HCT116 (cell line): ENCODE data around the gene DPRX. TPM values are rescaled to one million over a fixed set of nuclear protein-coding genes. Genes with fewer than 3 reads are reported as not detected.

Source experiments
- ATAC-seq: fragments of 200-7000 bp; cut with Tn5 transposase; 2 replicates; pipeline ENCODE4 v1.9.1; 2020; ENCODE audit warnings: mild to moderate bottlenecking, moderate library complexity
- BruUV-seq: library from RNA; stranded (reverse); fragments of 400-500 nt; replicated peaks from 2 replicates; lab custom pipeline; 2021; lab: Mats Ljungman, UMichigan
- CTCF ChIA-PET: fragments of 300-600 bp; sonication (Branson Sonifier 250); formaldehyde crosslinking; loops from one replicate; lab custom pipeline; 2021; ENCODE audit warnings: antibody characterized with exemption; lab: Charles Lee
- POLR2A ChIA-PET: fragments of 300-600, 350-600 bp; sonication (Branson Sonifier 250); formaldehyde crosslinking; loops from one replicate; lab custom pipeline; 2021; ENCODE audit warnings: antibody characterized with exemption; lab: Charles Lee
- RAD21 ChIA-PET, 2 experiments: fragments of 300-600 bp; sonication (Branson Sonifier 250); formaldehyde crosslinking; loops; one replicate each; lab custom pipeline; 2023; ENCODE audit warnings: low total read pairs in 2 of 2; ENCODE audit not compliant: uncharacterized antibody in 2 of 2, unreplicated experiment in 2 of 2, low non-redundant PET in 1 of 2; lab: Charles Lee
- DNase-seq: peaks from one replicate; pipeline ENCODE4 v3.0.0-alpha.2; 2010; ENCODE audit warnings: low read depth, low spot score
- H2AFZ ChIP-seq: fragments of 200-600 bp; shearing (Covaris generic), sonication (generic); 2 replicates; pipeline ENCODE4 v1.6.1; 2017; ENCODE audit warnings: low read depth, mixed run types, mixed read lengths, antibody characterized with exemption, low read length; ENCODE audit not compliant: poor library complexity, severe bottlenecking
- H3K27ac ChIP-seq: 2 replicates; pipeline ENCODE4 v1.5.1; 2012; ENCODE audit warnings: low read depth, low read length
- H3K27me3 ChIP-seq: fragments of 200-600 bp; sonication (generic); 2 replicates; pipeline ENCODE4 v1.6.1; 2016; ENCODE audit warnings: mixed run types, low read length, mixed read lengths; ENCODE audit not compliant: insufficient read depth
- H3K36me3 ChIP-seq, 2 experiments: fragments of 200-500 bp in 1 of 2; fragments of 200-600 bp in 1 of 2; sonication (Bioruptor generic) in 1 of 2; sonication (generic) in 1 of 2; 2 replicates each; pipeline versions ENCODE4 v1.5.1 to v1.6.1; 2014 to 2016; ENCODE audit warnings: low read length in 2 of 2, inconsistent platforms in 1 of 2, mixed read lengths in 1 of 2, mixed run types in 1 of 2; ENCODE audit not compliant: insufficient read depth in 2 of 2, control insufficient read depth in 1 of 2
- H3K4me1 ChIP-seq, 2 experiments: fragments of 200-600 bp in 1 of 2; sonication (generic) in 1 of 2; 2 replicates each; pipeline versions ENCODE4 v1.5.1 to v1.6.1; 2012 to 2017; ENCODE audit warnings: low read length in 2 of 2, inconsistent platforms in 1 of 2, mild to moderate bottlenecking in 1 of 2, mixed read lengths in 1 of 2, mixed run types in 1 of 2, moderate library complexity in 1 of 2; ENCODE audit not compliant: insufficient read depth in 2 of 2, control insufficient read depth in 1 of 2
- H3K4me2 ChIP-seq: fragments of 200-600 bp; sonication (generic); 2 replicates; pipeline ENCODE4 v1.6.1; 2017; ENCODE audit warnings: mixed run types, low read length, mixed read lengths
- H3K4me3 ChIP-seq, 2 experiments: fragments of 200-600 bp in 1 of 2; sonication (generic) in 1 of 2; replicated peaks in 1 of 2; 2 replicates each; pipeline ENCODE4 v1.5.1; 2011 to 2016; ENCODE audit warnings: low read length in 2 of 2, control low read depth in 1 of 2, low read depth in 1 of 2, mild to moderate bottlenecking in 1 of 2, mixed read lengths in 1 of 2, mixed run types in 1 of 2
- H3K79me2 ChIP-seq: fragments of 200-600 bp; sonication (generic); 2 replicates; pipeline ENCODE4 v1.6.1; 2017; ENCODE audit warnings: mild to moderate bottlenecking, mixed run types, low read length, moderate library complexity, mixed read lengths; ENCODE audit not compliant: insufficient read depth
- H3K9ac ChIP-seq: fragments of 200-600 bp; sonication (generic); 2 replicates; pipeline ENCODE4 v1.6.1; 2016; ENCODE audit warnings: low read length, mixed read lengths
- H3K9me2 ChIP-seq: fragments of 200-600 bp; sonication (generic), shearing (Covaris generic); 2 replicates; pipeline ENCODE4 v1.6.1; 2017; ENCODE audit warnings: mixed run types, mild to moderate bottlenecking, moderate library complexity; ENCODE audit not compliant: insufficient read depth
- H3K9me3 ChIP-seq, 2 experiments: fragments of 200-500 bp in 1 of 2; fragments of 200-600 bp in 1 of 2; sonication (Bioruptor generic) in 1 of 2; sonication (generic) in 1 of 2; 2 replicates each; pipeline ENCODE4 v1.6.1; 2014 to 2017; ENCODE audit warnings: low read length in 2 of 2, mixed read lengths in 2 of 2, inconsistent platforms in 1 of 2, low read depth in 1 of 2, mild to moderate bottlenecking in 1 of 2, mixed run types in 1 of 2, moderate library complexity in 1 of 2; ENCODE audit not compliant: control insufficient read depth in 1 of 2, insufficient read depth in 1 of 2
- H4K20me1 ChIP-seq: fragments of 200-600 bp; sonication (generic), shearing (Covaris generic); 2 replicates; pipeline ENCODE4 v1.6.1; 2017; ENCODE audit warnings: mixed run types, mild to moderate bottlenecking, moderate library complexity; ENCODE audit not compliant: insufficient read depth
- ATF3 ChIP-seq: IDR thresholded peaks from 2 replicates; pipeline ENCODE4 v1.6.1; 2012
- EZH2phosphoT487 ChIP-seq: fragments of 200-600 bp; IDR thresholded peaks from 2 replicates; pipeline ENCODE4 v1.6.1; 2018; ENCODE audit warnings: antibody characterized with exemption, borderline replicate concordance
- FOSL1 ChIP-seq: IDR thresholded peaks from 2 replicates; pipeline ENCODE4 v1.6.1; 2012; ENCODE audit warnings: low read depth
- JUND ChIP-seq: IDR thresholded peaks from 2 replicates; pipeline ENCODE4 v1.6.1; 2012
- POLR2AphosphoS5 ChIP-seq: IDR thresholded peaks from 2 replicates; pipeline ENCODE4 v1.6.1; 2011; ENCODE audit warnings: mild to moderate bottlenecking, low read depth, low read length, moderate library complexity
- SRF ChIP-seq: IDR thresholded peaks from 2 replicates; pipeline ENCODE4 v1.6.1; 2012; ENCODE audit warnings: low read depth
- TCF7L2 ChIP-seq: IDR thresholded peaks from 2 replicates; pipeline ENCODE4 v1.7.0; 2011; ENCODE audit warnings: borderline replicate concordance, inconsistent platforms; ENCODE audit not compliant: insufficient read depth, insufficient read length; ENCODE audit errors: extremely low read depth
- ZFX ChIP-seq: fragments of 450-650 bp; IDR thresholded peaks from 2 replicates; pipeline ENCODE4 v1.6.1; 2017
- ZNF274 ChIP-seq: fragments of 200-500 bp; sonication (Bioruptor generic); IDR thresholded peaks from 2 replicates; pipeline ENCODE4 v1.6.1; 2014; ENCODE audit warnings: mild to moderate bottlenecking, low read depth, low read length, inconsistent platforms
- intact Hi-C: fragments of 100-400 bp; cut with micrococcal nuclease; formaldehyde crosslinking; loops from 2 replicates; pipeline ENCODE4 v1.10.0; 2022
- total RNA-seq: library from RNA; stranded (reverse); gene quantifications from one replicate; pipeline ENCODE4 v1.2.1, GENCODE V29; 2021; ENCODE audit not compliant: unreplicated experiment
- TF ChIP-seq, protein P1 (sequence below): IDR thresholded peaks from 2 replicates; pipeline ENCODE4 v1.6.1; 2011; ENCODE audit warnings: mild to moderate bottlenecking, low read length, moderate library complexity; ENCODE audit not compliant: insufficient replicate concordance; ENCODE audit errors: extremely low read depth

DPRX gene
- total RNA-seq, 1 experiment from 2014 or later = not detected

- Histone ChIP-seq H3K79me2 (no peaks in the 10 kb centered on the region), H3K4me3 (no peak overlapping the region), H3K4me2 (no peak overlapping the region), H3K27me3 (no peaks in the 10 kb centered on the region), H3K9me3 (peaks cover 0 to 17% of the 10 kb centered on the region in 2 experiments; a peak in 2 of 4 replicates), H2AFZ (no peak overlapping the region), H3K9ac (no peak overlapping the region), H4K20me1 (no peaks in the 10 kb centered on the region), H3K36me3 (no peaks in the 10 kb centered on the region), H3K9me2 (no peaks in the 10 kb centered on the region), H3K27ac (no peak overlapping the region), H3K4me1 (no peaks in the 10 kb centered on the region)
- CTCF ChIA-PET = no interaction called here
- DNase-seq = no peak
- no peak for ATAC-seq
- intact Hi-C loops = no loop called here
- no TSS peak for BruUV-seq
- POLR2A ChIA-PET = no interaction called here
- RAD21 ChIA-PET = no interaction called here
- TF ChIP-seq TCF7L2 = no peak
- TF ChIP-seq ZFX = no peak
- TF ChIP-seq EZH2phosphoT487 = no peak
- no peak for TF ChIP-seq FOSL1
- TF ChIP-seq ZNF274 = no peak
- no peak for TF ChIP-seq JUND
- TF ChIP-seq POLR2AphosphoS5 = no peak
- no peak for TF ChIP-seq SRF
Observed at GRCh38 chr19:53594811-53595509, 36.8 kb upstream of the DPRX start.

GRCh38 chr19:53595510-53595867 is 36.3 kb upstream of the DPRX start:
- Histone ChIP-seq H3K4me2 (no peak overlapping the region), H3K27ac (no peak overlapping the region), H3K4me3 (no peak overlapping the region), H4K20me1 (no peaks in the 10 kb centered on the region), H3K4me1 (no peaks in the 10 kb centered on the region), H3K9me2 (no peaks in the 10 kb centered on the region), H3K9ac (no peak overlapping the region), H3K36me3 (no peaks in the 10 kb centered on the region), H3K9me3 (peaks cover 0 to 17% of the 10 kb centered on the region in 2 experiments; a peak in 2 of 4 replicates), H3K27me3 (no peaks in the 10 kb centered on the region), H2AFZ (no peak overlapping the region), H3K79me2 (no peaks in the 10 kb centered on the region)
- ChIA-PET RAD21 (no interaction called here), CTCF (no interaction called here), POLR2A (no interaction called here)
- DNase-seq (no peak), ATAC-seq (no peak)
- intact Hi-C loops = no loop called here
- no TSS peak for BruUV-seq
- TF ChIP-seq SRF (no peak), ATF3 (no peak)
- TF ChIP-seq, protein P1, sequence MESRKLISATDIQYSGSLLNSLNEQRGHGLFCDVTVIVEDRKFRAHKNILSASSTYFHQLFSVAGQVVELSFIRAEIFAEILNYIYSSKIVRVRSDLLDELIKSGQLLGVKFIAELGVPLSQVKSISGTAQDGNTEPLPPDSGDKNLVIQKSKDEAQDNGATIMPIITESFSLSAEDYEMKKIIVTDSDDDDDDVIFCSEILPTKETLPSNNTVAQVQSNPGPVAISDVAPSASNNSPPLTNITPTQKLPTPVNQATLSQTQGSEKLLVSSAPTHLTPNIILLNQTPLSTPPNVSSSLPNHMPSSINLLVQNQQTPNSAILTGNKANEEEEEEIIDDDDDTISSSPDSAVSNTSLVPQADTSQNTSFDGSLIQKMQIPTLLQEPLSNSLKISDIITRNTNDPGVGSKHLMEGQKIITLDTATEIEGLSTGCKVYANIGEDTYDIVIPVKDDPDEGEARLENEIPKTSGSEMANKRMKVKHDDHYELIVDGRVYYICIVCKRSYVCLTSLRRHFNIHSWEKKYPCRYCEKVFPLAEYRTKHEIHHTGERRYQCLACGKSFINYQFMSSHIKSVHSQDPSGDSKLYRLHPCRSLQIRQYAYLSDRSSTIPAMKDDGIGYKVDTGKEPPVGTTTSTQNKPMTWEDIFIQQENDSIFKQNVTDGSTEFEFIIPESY = no peak
